GM12878 (cell line): Measurements from ENCODE around the gene AGRN. TPM values are rescaled to one million over a fixed set of nuclear protein-coding genes. Genes with fewer than 3 reads are reported as not detected.

Experiments used
- ATF7 ChIP-seq: fragments of 450-650 bp; IDR thresholded peaks from 2 replicates; pipeline ENCODE4 v1.6.1; 2016; ENCODE audit warnings: low read depth, mild to moderate bottlenecking
- CBX3 ChIP-seq: fragments of 200-600 bp; sonication (generic); IDR thresholded peaks from 2 replicates; pipeline ENCODE4 v1.6.1; 2016; ENCODE audit warnings: low read depth, borderline replicate concordance
- E2F4 ChIP-seq: IDR thresholded peaks from 2 replicates; pipeline ENCODE4 v1.6.1; 2012; ENCODE audit warnings: low read depth, low read length, improper control_type of control experiment
- EED ChIP-seq: sonication (generic); IDR thresholded peaks from 2 replicates; pipeline ENCODE4 v1.6.1; 2016; ENCODE audit warnings: antibody characterized with exemption, low read depth
- FOS ChIP-seq: IDR thresholded peaks from 3 replicates; pipeline ENCODE4 v1.6.1; 2011; ENCODE audit warnings: borderline replicate concordance; ENCODE audit not compliant: insufficient read length; ENCODE audit errors: extremely low read depth
- GATAD2B ChIP-seq: fragments of 450-650 bp; conservative IDR thresholded peaks from 2 replicates; pipeline ENCODE4 v1.6.1; 2017; ENCODE audit warnings: low read depth, mild to moderate bottlenecking, moderate library complexity
- HCFC1 ChIP-seq: fragments of 150-350 bp; IDR thresholded peaks from 2 replicates; pipeline ENCODE4 v1.6.1; 2014; ENCODE audit warnings: low read length
- KLF5 ChIP-seq: fragments of 450-650 bp; IDR thresholded peaks from 2 replicates; pipeline ENCODE4 v1.6.1; 2014; ENCODE audit warnings: mild to moderate bottlenecking; ENCODE audit not compliant: partially characterized antibody
- MEF2B ChIP-seq: fragments of 450-650 bp; IDR thresholded peaks from 2 replicates; pipeline ENCODE4 v1.6.1; 2018; ENCODE audit warnings: mild to moderate bottlenecking, moderate library complexity; ENCODE audit not compliant: partially characterized antibody, poor library complexity, severe bottlenecking
- MLLT1 ChIP-seq: fragments of 450-650 bp; IDR thresholded peaks from 2 replicates; pipeline ENCODE4 v1.6.1; 2016; ENCODE audit warnings: mild to moderate bottlenecking
- NR2F1 ChIP-seq: fragments of 450-650 bp; conservative IDR thresholded peaks from 2 replicates; pipeline ENCODE4 v1.6.1; 2017; ENCODE audit warnings: mild to moderate bottlenecking
- PAX8 ChIP-seq: fragments of 450-650 bp; IDR thresholded peaks from 2 replicates; pipeline ENCODE4 v1.6.1; 2017; ENCODE audit warnings: mild to moderate bottlenecking, moderate library complexity
- POLR2AphosphoS2 ChIP-seq: IDR thresholded peaks from 2 replicates; pipeline ENCODE4 v1.6.1; 2011; ENCODE audit warnings: low read depth, mild to moderate bottlenecking, low read length, improper control_type of control experiment, moderate library complexity
- POLR2AphosphoS5 ChIP-seq: IDR thresholded peaks from 2 replicates; pipeline ENCODE4 v1.6.1; 2011; ENCODE audit warnings: mild to moderate bottlenecking, low read length, inconsistent platforms
- RAD51 ChIP-seq: fragments of 450-650 bp; IDR thresholded peaks from 2 replicates; pipeline ENCODE4 v1.6.1; 2016; ENCODE audit warnings: moderate library complexity, mild to moderate bottlenecking, inconsistent platforms
- RB1 ChIP-seq: fragments of 450-650 bp; formaldehyde crosslinking; IDR thresholded peaks from 2 replicates; pipeline ENCODE4 v1.6.1; 2017; ENCODE audit warnings: mild to moderate bottlenecking, borderline replicate concordance
- RELA ChIP-seq: fragments of 450-650 bp; IDR thresholded peaks from 2 replicates; pipeline ENCODE4 v1.8.0; 2014; ENCODE audit warnings: borderline replicate concordance; ENCODE audit not compliant: partially characterized antibody
- SMAD5 ChIP-seq: IDR thresholded peaks from 2 replicates; pipeline ENCODE4 v1.6.1; 2016; ENCODE audit warnings: antibody characterized with exemption, low read depth
- SRF ChIP-seq, 2 experiments: IDR thresholded peaks; 2 replicates each; pipeline ENCODE4 v1.6.1; 2011; ENCODE audit warnings: low read depth in 2 of 2, low read length in 2 of 2, mild to moderate bottlenecking in 1 of 2, moderate library complexity in 1 of 2
- SUZ12 ChIP-seq: fragments of 200-600 bp; sonication (generic); IDR thresholded peaks from one replicate; pipeline ENCODE4 v1.6.1; 2018; ENCODE audit warnings: antibody characterized with exemption, mild to moderate bottlenecking; ENCODE audit not compliant: unreplicated experiment
- TBL1XR1 ChIP-seq: IDR thresholded peaks from 2 replicates; pipeline ENCODE4 v1.6.1; 2012; ENCODE audit warnings: low read depth, low read length, improper control_type of control experiment
- ZNF274 ChIP-seq: IDR thresholded peaks from one replicate; pipeline ENCODE4 v1.8.0; 2011; ENCODE audit not compliant: insufficient read length, insufficient read depth
- ZNF592 ChIP-seq: fragments of 450-650 bp; IDR thresholded peaks from 2 replicates; pipeline ENCODE4 v1.6.1; 2017; ENCODE audit warnings: mild to moderate bottlenecking, moderate library complexity
- polyA plus RNA-seq, 11 experiments: library from polyadenylated mRNA; depleted of rRNA in 4 of 11; unstranded in 6 of 11; stranded (reverse) in 5 of 11; fragments of >200 nt; fragmentation: Nextera tagmentation in 4 of 11; fragmentation: Illumina TruSeq in 1 of 11; extraction: Ambion mirVana in 4 of 11; extraction: Trizol in 1 of 11; gene quantifications; 1 replicate in 1 of 11; 2 replicates in 10 of 11; pipeline versions ENCODE4 v1.2.1 to v1.2.3, GENCODE V29; 2011 to 2016; ENCODE audit warnings: inconsistent platforms in 2 of 11, missing spikeins in 2 of 11, low read depth in 1 of 11
- total RNA-seq, 4 experiments: library from RNA; depleted of rRNA in 3 of 4; stranded (reverse); fragments of >200 nt in 3 of 4; fragmentation: Illumina TruSeq in 1 of 4; extraction: Trizol in 1 of 4; gene quantifications; 2 replicates each; pipeline versions ENCODE4 v1.2.1 to v1.2.3, GENCODE V29; 2013 to 2021
- TF ChIP-seq, protein P1 (sequence below): fragments of 450-650 bp; IDR thresholded peaks from 2 replicates; pipeline ENCODE4 v1.6.1; 2014; ENCODE audit warnings: mild to moderate bottlenecking

Gene AGRN
- total and polyA plus RNA-seq, 10 of the 15 experiments (the other 5 are each of a cell fraction or from before 2014, with no cell fraction given): 0.02 to 41.8 (median 4.1) TPM

DNA sequence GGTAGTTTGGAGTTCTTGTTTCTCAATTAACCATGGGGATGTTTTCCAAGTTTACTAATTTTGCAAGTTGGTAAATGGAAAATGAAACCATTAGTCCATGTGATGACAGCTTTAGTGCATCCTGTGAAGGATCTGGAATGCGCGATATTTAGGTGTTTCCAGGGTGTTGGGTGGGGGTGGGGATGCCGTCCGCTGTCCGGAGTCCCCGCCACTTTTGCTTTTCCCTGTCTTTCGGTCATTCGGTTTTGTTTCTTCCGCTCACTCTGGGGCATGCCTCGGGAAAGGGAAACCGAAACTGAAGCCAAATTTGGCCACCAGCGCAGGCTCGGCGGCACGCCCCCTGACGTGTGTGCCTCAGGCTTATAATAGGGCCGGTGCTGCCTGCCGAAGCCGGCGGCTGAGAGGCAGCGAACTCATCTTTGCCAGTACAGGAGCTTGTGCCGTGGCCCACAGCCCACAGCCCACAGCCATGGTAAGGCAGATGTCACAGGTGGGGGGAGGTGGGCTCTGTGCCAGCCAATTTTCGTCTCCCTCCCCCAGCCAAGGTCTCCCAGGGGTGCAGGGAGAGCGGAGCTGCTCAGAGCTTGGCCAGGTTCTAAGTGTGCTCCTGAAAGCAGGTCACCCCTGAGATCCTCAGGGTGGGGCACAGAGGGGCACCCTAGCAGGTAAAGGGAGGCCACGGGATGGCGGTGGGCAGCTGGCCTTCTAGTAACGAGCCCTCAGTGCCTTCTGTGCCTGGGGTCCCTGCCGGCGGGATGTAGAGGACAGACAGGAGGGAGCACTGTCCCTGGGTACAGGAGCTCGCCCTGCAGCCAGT is 6.6 kb upstream of the AGRN start, which contains the start of gene ISG15 (continued):
- TF ChIP-seq ZNF592: no peak
- TF ChIP-seq FOS: no peak
- TF ChIP-seq SMAD5: no peak
- TF ChIP-seq RB1: 0 out of 2 replicates have a peak, but pooled peaks have one; percentile 10
- peak; percentile 56 for TF ChIP-seq MLLT1
- peak; percentile 95 for TF ChIP-seq POLR2AphosphoS5
- no peak for TF ChIP-seq CBX3
- TF ChIP-seq RAD51: peak; percentile 59
- TF ChIP-seq ZNF274: no peak
- peak; percentile 62; the same call in 1 of the 2 replicates for TF ChIP-seq POLR2AphosphoS2
- peak; percentile 46; the same call in 1 of the 2 replicates for TF ChIP-seq TBL1XR1
- TF ChIP-seq PAX8: no peak
- no peak for TF ChIP-seq NR2F1
- 0 out of 2 replicates have a peak, but pooled peaks have one; percentile 52 for TF ChIP-seq GATAD2B
- TF ChIP-seq SUZ12: no peak
- peak; percentile 83 for TF ChIP-seq KLF5
- TF ChIP-seq ATF7: peak; percentile 84
- TF ChIP-seq, protein P1, sequence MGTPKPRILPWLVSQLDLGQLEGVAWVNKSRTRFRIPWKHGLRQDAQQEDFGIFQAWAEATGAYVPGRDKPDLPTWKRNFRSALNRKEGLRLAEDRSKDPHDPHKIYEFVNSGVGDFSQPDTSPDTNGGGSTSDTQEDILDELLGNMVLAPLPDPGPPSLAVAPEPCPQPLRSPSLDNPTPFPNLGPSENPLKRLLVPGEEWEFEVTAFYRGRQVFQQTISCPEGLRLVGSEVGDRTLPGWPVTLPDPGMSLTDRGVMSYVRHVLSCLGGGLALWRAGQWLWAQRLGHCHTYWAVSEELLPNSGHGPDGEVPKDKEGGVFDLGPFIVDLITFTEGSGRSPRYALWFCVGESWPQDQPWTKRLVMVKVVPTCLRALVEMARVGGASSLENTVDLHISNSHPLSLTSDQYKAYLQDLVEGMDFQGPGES: no peak
- peak; percentile 54; the same call in 1 of the 2 replicates for TF ChIP-seq HCFC1
- TF ChIP-seq E2F4: no peak
- peak; percentile 60 for TF ChIP-seq RELA
- peak; percentile 79 for TF ChIP-seq EED
- TF ChIP-seq MEF2B: peak; percentile 85
- TF ChIP-seq SRF (IDR thresholded peaks at IDR 0.05; ENCODE audit: low read depth in 2 of 2, low read length in 2 of 2): peak; percentile 72 to 89
